Hepatocyte (in vitro differentiated cells): ENCODE data around the gene TGFB1I1.

Experiments
- CTCF ChIP-seq: fragments of 200-600 bp; sonication (generic); IDR thresholded peaks from 2 replicates; pipeline ENCODE4 v1.5.1; 2016; ENCODE audit warnings: antibody characterized with exemption, mild to moderate bottlenecking; ENCODE audit not compliant: poor library complexity
- EZH2 ChIP-seq: fragments of 200-600 bp; sonication (generic); IDR thresholded peaks from 2 replicates; pipeline ENCODE4 v1.6.1; 2016; ENCODE audit warnings: antibody characterized with exemption, mild to moderate bottlenecking, borderline replicate concordance

DNA sequence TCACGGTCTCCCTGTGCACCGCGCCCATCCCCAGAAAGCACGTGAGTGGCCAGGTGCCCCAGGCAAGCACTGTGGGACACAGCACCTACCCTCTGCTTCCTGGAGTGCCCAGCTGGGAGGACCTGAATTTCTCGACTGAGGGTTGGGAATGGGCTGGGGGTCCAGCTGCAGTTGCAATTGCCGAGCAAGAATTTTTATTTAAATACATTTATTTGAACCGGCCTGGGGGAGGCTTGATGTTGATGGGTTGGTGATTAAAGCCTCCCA, 17.3 kb downstream of the TGFB1I1 start:
- TF ChIP-seq CTCF (no peak), EZH2 (no peak)
